SK-N-SH treated with all-trans-retinoic acid at 6 μM for 48 hours (cell line): ENCODE results near the gene TST.

Experiments
- ATAC-seq: fragments of 200-7000 bp; cut with Tn5 transposase; 3 replicates; pipeline ENCODE4 v1.9.1; 2020; ENCODE audit warnings: mild to moderate bottlenecking, moderate library complexity
- ARNTL ChIP-seq: fragments of 450-650 bp; formaldehyde crosslinking; IDR thresholded peaks from 2 replicates; pipeline ENCODE4 v1.5.0; 2020; ENCODE audit warnings: low read depth, mild to moderate bottlenecking, moderate library complexity, borderline replicate concordance
- BACH2 ChIP-seq: fragments of 250-450 bp; sonication (Bioruptor Pico); IDR thresholded peaks from 2 replicates; pipeline ENCODE4 v1.9.0; 2021; ENCODE audit warnings: mild to moderate bottlenecking, borderline replicate concordance
- CSDC2 ChIP-seq: fragments of 250-450 bp; sonication (Bioruptor Pico); IDR thresholded peaks from 2 replicates; pipeline ENCODE4 v1.5.0; 2020; ENCODE audit warnings: mild to moderate bottlenecking, moderate library complexity
- ESRRG ChIP-seq: fragments of 250-450 bp; sonication (Bioruptor Pico); IDR thresholded peaks from 2 replicates; pipeline ENCODE4 v1.6.1; 2021; ENCODE audit warnings: mild to moderate bottlenecking
- GLIS3 ChIP-seq: fragments of 250-450 bp; sonication (Bioruptor Pico); IDR thresholded peaks from 2 replicates; pipeline ENCODE4 v1.5.0; 2020; ENCODE audit warnings: mild to moderate bottlenecking, moderate library complexity
- ISL1 ChIP-seq: fragments of 250-450 bp; sonication (Bioruptor Pico); IDR thresholded peaks from 2 replicates; pipeline ENCODE4 v2.1.2; 2022; ENCODE audit warnings: mild to moderate bottlenecking, moderate library complexity
- OSR1 ChIP-seq: fragments of 250-450 bp; sonication (Bioruptor Pico); IDR thresholded peaks from 2 replicates; pipeline ENCODE4 v1.8.0; 2022; ENCODE audit warnings: moderate library complexity, mild to moderate bottlenecking, inconsistent platforms
- PPARA ChIP-seq: fragments of 250-450 bp; sonication (Bioruptor Pico); IDR thresholded peaks from 2 replicates; pipeline ENCODE4 v1.5.0; 2020; ENCODE audit warnings: mild to moderate bottlenecking, borderline replicate concordance
- SNAI2 ChIP-seq: fragments of 250-450 bp; sonication (Bioruptor Pico); IDR thresholded peaks from 2 replicates; pipeline ENCODE4 v1.5.0; 2020; ENCODE audit warnings: mild to moderate bottlenecking, moderate library complexity
- TCF4 ChIP-seq: fragments of 250-450 bp; sonication (Bioruptor Pico); IDR thresholded peaks from 2 replicates; pipeline ENCODE4 v1.8.0; 2021; ENCODE audit warnings: mild to moderate bottlenecking, moderate library complexity, borderline replicate concordance
- TOX ChIP-seq: fragments of 250-450 bp; sonication (Bioruptor Pico); IDR thresholded peaks from 2 replicates; pipeline ENCODE4 v1.8.0; 2021; ENCODE audit warnings: mild to moderate bottlenecking, moderate library complexity, borderline replicate concordance
- ZC3H10 ChIP-seq: fragments of 250-450 bp; sonication (Bioruptor Pico); IDR thresholded peaks from 2 replicates; pipeline ENCODE4 v1.5.1; 2021; ENCODE audit warnings: mild to moderate bottlenecking, moderate library complexity
- ZFP3 ChIP-seq: fragments of 250-450 bp; sonication (Bioruptor Pico); IDR thresholded peaks from 2 replicates; pipeline ENCODE4 v1.5.0; 2020; ENCODE audit warnings: mild to moderate bottlenecking, moderate library complexity
- ZNF565 ChIP-seq: fragments of 450-650 bp; formaldehyde crosslinking; conservative IDR thresholded peaks from 2 replicates; pipeline ENCODE4 v1.5.0; 2020; ENCODE audit warnings: low read depth, mild to moderate bottlenecking, moderate library complexity
- ZNF70 ChIP-seq: fragments of 450-650 bp; formaldehyde crosslinking; IDR thresholded peaks from 2 replicates; pipeline ENCODE4 v1.5.0; 2020; ENCODE audit warnings: mild to moderate bottlenecking, moderate library complexity
- TF ChIP-seq, protein P1 (sequence below): fragments of 250-450 bp; sonication (Bioruptor Pico); IDR thresholded peaks from 2 replicates; pipeline ENCODE4 v1.5.1; 2021; ENCODE audit warnings: mild to moderate bottlenecking, moderate library complexity
- TF ChIP-seq, protein P2 (sequence below): fragments of 250-450 bp; sonication (Bioruptor Pico); IDR thresholded peaks from 2 replicates; pipeline ENCODE4 v1.8.0; 2021; ENCODE audit warnings: low read depth, mild to moderate bottlenecking, moderate library complexity, borderline replicate concordance
- TF ChIP-seq, protein P3 (sequence below): fragments of 250-450 bp; sonication (Bioruptor Pico); IDR thresholded peaks from 2 replicates; pipeline ENCODE4 v1.5.1; 2020; ENCODE audit warnings: low read depth, mild to moderate bottlenecking, moderate library complexity
- TF ChIP-seq, protein P4 (sequence below): fragments of 250-450 bp; sonication (Bioruptor Pico); IDR thresholded peaks from 2 replicates; pipeline ENCODE4 v1.5.0; 2020; ENCODE audit warnings: mild to moderate bottlenecking, moderate library complexity
- TF ChIP-seq, protein P5 (sequence below): fragments of 250-450 bp; sonication (Bioruptor Pico); IDR thresholded peaks from 2 replicates; pipeline ENCODE4 v1.8.0; 2020; ENCODE audit warnings: mild to moderate bottlenecking, moderate library complexity, borderline replicate concordance

TST gene

DNA sequence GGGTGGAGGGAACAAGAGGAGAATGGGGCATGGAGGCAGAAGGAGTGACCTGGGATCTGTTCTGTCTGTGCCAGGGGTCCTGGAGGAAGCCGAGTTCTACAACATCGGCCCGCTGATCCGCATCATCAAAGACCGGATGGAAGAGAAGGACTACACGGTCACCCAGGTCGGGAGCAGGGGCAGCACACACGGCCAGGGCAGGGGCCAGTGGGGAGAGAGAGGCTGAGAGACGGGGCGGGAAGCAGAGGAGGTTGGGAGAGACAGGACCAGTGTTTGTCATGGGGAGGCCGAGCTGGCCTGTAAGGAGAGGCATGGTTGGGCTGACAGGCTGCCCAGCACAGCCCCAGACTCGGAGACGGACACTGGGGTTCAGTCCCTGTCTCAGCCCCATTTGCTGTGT is 37.0 kb upstream of the TST start:
- ATAC-seq: no peak
- TF ChIP-seq ARNTL (CRISPR knock-in tag) (no peak), ESRRG (CRISPR knock-in tag) (no peak), ZNF70 (CRISPR knock-in tag) (no peak), ZFP3 (CRISPR knock-in tag) (no peak), ISL1 (CRISPR knock-in tag) (no peak), BACH2 (CRISPR knock-in tag) (no peak), CSDC2 (CRISPR knock-in tag) (no peak), OSR1 (no peak), TOX (no peak), GLIS3 (no peak), PPARA (no peak), TCF4 (no peak), ZC3H10 (CRISPR knock-in tag) (no peak), SNAI2 (CRISPR knock-in tag) (no peak), ZNF565 (CRISPR knock-in tag) (no peak)
- TF ChIP-seq, protein P1, sequence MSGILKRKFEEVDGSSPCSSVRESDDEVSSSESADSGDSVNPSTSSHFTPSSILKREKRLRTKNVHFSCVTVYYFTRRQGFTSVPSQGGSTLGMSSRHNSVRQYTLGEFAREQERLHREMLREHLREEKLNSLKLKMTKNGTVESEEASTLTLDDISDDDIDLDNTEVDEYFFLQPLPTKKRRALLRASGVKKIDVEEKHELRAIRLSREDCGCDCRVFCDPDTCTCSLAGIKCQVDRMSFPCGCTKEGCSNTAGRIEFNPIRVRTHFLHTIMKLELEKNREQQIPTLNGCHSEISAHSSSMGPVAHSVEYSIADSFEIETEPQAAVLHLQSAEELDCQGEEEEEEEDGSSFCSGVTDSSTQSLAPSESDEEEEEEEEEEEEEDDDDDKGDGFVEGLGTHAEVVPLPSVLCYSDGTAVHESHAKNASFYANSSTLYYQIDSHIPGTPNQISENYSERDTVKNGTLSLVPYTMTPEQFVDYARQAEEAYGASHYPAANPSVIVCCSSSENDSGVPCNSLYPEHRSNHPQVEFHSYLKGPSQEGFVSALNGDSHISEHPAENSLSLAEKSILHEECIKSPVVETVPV (CRISPR knock-in tag): no peak
- TF ChIP-seq, protein P2, sequence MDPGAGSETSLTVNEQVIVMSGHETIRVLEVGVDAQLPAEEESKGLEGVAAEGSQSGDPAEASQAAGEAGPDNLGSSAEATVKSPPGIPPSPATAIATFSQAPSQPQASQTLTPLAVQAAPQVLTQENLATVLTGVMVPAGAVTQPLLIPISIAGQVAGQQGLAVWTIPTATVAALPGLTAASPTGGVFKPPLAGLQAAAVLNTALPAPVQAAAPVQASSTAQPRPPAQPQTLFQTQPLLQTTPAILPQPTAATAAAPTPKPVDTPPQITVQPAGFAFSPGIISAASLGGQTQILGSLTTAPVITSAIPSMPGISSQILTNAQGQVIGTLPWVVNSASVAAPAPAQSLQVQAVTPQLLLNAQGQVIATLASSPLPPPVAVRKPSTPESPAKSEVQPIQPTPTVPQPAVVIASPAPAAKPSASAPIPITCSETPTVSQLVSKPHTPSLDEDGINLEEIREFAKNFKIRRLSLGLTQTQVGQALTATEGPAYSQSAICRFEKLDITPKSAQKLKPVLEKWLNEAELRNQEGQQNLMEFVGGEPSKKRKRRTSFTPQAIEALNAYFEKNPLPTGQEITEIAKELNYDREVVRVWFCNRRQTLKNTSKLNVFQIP (CRISPR knock-in tag): no peak
- TF ChIP-seq, protein P3, sequence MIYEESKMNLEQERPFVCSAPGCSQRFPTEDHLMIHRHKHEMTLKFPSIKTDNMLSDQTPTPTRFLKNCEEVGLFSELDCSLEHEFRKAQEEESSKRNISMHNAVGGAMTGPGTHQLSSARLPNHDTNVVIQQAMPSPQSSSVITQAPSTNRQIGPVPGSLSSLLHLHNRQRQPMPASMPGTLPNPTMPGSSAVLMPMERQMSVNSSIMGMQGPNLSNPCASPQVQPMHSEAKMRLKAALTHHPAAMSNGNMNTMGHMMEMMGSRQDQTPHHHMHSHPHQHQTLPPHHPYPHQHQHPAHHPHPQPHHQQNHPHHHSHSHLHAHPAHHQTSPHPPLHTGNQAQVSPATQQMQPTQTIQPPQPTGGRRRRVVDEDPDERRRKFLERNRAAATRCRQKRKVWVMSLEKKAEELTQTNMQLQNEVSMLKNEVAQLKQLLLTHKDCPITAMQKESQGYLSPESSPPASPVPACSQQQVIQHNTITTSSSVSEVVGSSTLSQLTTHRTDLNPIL (CRISPR knock-in tag): no peak
- TF ChIP-seq, protein P4, sequence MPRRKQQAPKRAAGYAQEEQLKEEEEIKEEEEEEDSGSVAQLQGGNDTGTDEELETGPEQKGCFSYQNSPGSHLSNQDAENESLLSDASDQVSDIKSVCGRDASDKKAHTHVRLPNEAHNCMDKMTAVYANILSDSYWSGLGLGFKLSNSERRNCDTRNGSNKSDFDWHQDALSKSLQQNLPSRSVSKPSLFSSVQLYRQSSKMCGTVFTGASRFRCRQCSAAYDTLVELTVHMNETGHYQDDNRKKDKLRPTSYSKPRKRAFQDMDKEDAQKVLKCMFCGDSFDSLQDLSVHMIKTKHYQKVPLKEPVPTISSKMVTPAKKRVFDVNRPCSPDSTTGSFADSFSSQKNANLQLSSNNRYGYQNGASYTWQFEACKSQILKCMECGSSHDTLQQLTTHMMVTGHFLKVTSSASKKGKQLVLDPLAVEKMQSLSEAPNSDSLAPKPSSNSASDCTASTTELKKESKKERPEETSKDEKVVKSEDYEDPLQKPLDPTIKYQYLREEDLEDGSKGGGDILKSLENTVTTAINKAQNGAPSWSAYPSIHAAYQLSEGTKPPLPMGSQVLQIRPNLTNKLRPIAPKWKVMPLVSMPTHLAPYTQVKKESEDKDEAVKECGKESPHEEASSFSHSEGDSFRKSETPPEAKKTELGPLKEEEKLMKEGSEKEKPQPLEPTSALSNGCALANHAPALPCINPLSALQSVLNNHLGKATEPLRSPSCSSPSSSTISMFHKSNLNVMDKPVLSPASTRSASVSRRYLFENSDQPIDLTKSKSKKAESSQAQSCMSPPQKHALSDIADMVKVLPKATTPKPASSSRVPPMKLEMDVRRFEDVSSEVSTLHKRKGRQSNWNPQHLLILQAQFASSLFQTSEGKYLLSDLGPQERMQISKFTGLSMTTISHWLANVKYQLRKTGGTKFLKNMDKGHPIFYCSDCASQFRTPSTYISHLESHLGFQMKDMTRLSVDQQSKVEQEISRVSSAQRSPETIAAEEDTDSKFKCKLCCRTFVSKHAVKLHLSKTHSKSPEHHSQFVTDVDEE (CRISPR knock-in tag): no peak
- TF ChIP-seq, protein P5, sequence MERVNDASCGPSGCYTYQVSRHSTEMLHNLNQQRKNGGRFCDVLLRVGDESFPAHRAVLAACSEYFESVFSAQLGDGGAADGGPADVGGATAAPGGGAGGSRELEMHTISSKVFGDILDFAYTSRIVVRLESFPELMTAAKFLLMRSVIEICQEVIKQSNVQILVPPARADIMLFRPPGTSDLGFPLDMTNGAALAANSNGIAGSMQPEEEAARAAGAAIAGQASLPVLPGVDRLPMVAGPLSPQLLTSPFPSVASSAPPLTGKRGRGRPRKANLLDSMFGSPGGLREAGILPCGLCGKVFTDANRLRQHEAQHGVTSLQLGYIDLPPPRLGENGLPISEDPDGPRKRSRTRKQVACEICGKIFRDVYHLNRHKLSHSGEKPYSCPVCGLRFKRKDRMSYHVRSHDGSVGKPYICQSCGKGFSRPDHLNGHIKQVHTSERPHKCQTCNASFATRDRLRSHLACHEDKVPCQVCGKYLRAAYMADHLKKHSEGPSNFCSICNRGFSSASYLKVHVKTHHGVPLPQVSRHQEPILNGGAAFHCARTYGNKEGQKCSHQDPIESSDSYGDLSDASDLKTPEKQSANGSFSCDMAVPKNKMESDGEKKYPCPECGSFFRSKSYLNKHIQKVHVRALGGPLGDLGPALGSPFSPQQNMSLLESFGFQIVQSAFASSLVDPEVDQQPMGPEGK (CRISPR knock-in tag): no peak
- TF ChIP-seq, all 23 proteins: peak for 0

DNA sequence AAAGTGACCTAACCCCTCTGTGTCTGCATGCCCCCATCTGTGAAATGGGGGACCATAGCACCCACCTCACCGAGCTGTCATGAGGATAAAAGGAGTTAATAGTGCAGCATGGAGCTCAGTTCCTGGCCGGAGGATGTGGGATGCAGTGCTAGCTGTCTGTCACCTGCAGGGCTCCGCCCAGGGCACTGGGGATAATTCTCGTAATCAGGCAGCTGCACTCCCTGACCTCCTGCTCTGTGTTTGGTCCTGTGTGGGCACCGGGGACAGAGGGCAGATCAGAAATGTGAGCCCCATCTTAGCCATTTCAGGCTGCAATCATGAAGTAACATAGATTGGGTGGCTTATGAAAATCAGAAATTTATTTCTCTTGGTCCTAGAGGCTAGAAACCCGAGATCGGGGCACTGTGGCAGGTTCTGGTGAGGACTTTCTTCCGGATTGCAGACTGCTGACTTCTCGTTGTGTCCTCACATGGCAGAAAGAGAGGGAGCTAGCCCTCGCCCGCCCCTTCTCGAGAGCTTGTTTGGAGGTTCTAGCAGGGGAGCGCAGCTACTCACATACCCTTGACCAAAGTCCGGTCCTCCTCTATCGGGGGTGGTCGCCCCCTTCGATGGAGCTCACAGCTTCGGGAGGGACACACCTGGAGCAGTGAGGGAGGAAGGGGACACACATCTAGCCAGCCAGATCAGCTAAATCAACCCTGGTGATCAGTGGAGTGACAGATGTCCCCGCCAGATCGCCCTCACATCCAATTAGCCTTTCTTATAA is 35.5 kb upstream of the TST start:
- TF ChIP-seq, protein P3 (CRISPR knock-in tag): no peak
- TF ChIP-seq SNAI2 (CRISPR knock-in tag) (no peak), ZFP3 (CRISPR knock-in tag) (no peak), ZNF70 (CRISPR knock-in tag) (no peak), ISL1 (CRISPR knock-in tag) (no peak), GLIS3 (no peak), BACH2 (CRISPR knock-in tag) (no peak)
- TF ChIP-seq, protein P1 (CRISPR knock-in tag): no peak
- ATAC-seq: no peak
